ENCODE measurements around the gene NTRK2.
"Not testable (repeated sequence)": the region's sequence is repeated elsewhere in the genome, so short reads cannot be mapped to it uniquely, and the experiment has no call there.

NTRK2 gene

DNA sequence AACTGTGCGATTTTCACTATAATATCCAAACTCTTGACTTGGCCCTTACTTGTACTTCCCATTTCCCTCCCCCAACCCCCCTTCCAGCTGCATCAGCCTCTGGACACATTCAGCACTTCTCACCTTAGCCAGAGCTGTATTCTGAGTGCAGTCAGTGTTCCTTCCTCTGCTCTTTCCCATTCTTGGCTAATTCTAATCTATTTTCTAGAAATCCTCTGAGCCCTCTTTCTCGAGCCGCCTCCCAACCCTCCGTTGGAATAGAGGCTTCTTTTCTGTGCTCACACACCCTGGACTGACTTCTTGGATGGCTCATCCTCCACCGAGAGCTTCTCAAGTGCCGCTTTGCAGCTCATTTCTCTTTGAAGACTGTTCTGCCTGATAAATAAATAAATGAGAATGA is 188.8 kb downstream of the NTRK2 start:
- DNase-seq: no peak

DNA sequence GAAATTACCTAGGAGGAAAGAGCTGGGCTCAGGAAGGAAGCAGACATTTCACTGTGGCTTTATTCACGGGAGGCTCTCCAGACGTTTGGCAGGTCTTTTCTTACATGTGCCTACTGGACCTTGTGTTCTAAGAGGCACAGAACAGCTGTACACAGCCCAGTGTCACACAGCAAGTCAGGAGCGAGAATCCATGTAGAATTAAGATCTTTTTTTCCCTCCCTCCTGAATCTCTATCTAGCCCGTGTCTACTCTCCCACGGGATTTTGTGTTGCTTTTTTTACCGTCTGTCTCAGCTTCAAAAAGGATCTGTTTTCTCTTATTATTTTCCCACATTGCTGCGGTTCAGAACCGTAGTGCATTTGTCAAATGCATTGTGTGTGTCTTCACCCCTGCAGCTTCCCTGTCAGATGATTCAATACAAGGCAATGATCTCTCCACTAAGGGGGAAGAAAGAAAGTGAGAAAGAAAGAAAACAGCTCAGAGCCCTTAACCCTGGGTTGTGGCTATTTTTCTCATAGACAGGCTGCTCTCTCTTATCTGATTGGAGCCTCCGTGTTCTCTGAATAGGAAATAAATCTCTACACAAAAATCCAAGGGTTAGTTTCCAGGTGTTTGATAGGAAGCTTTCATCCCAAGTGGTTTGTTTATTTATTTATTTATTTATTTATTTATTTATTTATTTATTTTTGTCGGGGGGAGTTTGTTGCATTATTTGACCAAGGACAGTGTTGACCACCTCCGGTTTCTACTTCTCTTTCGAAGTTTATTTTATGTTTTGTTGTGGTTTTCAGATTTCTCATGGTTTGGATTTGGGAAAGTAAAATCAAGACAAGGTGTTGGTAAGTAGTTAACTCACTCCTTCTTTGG is 191.0 kb downstream of the NTRK2 start:
- DNase-seq: no peak

DNA sequence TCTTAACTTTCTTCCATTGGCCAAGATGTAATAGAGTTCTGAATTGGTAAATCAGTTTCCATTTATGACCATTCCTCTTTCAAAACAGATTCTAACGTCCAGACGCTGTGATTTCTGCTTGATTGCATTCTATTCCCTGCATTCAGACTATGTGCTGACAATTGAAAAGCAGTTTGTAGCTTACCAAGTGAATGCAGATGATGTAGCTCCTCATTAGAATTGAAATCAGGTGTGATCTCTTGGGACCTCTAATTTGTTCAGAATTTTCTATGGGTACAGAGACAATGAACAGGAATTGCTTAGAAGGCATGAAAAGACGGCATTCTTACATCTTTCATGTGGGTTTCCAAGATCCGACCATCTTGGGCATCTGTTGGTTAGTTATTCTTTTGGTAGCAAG is 191.9 kb downstream of the NTRK2 start:
- no peak for DNase-seq

DNA sequence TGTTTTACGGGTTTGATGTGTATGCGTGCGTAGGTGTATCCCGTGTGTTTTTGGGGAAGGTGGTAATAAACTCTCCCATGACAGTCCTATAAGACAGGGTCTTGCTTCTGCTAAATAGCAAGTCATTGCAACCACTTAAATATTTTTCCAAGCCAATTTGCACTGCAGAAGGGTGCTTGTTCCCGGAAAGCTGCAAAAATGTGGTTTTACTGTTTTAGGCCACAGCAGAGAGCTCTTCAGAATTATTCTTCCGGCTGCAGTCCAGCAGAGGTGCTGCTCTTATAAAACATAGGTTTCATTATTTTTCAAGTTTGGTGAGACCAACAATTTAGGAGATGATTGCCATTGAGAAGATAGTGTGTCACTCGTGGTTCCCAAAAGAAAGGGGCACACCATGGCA is 192.8 kb downstream of the NTRK2 start:
- no peak for DNase-seq

DNA sequence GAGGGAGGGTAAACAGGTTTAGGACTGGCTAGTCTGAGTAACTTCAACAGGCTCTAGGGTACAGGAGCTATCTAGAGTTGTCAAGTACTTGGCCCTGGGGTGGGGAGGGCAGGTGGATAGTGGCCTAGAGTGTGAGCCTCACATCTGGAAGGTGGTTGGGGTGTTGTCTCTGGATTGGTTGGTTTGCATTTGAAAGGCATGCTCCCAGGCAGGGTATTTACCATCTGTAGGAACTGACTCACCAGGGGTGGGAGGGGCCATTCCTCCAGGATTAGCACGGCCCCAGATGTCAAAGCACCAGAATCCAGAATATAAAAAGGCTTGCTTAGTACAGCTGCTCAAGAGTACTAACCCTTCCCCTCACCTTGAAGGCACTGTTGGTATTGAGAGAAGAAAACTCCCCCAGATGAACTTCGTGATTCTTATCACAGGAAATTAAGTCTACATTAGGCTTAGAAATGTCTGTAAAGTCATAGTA is 193.3 kb downstream of the NTRK2 start:
- DNase-seq: peak; percentile 86

DNA sequence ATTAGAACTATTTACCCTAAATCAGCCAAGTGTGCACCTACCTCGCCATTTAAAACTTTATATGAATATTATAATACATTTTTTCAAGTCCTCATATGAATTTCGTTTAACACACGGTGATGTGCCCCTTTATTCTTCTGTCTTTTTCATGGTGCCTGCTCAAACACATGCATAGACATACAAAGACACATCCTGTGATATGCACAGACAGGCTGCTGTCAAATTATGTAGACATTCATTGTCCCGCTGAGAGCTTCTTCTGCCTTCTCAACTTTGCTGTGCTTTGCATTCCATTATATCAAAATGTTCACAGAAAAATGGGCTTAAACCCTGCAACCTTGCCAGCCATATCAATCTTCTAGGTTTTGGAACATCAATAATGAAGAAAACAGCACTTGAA is 193.8 kb downstream of the NTRK2 start:
- DNase-seq: no peak

DNA sequence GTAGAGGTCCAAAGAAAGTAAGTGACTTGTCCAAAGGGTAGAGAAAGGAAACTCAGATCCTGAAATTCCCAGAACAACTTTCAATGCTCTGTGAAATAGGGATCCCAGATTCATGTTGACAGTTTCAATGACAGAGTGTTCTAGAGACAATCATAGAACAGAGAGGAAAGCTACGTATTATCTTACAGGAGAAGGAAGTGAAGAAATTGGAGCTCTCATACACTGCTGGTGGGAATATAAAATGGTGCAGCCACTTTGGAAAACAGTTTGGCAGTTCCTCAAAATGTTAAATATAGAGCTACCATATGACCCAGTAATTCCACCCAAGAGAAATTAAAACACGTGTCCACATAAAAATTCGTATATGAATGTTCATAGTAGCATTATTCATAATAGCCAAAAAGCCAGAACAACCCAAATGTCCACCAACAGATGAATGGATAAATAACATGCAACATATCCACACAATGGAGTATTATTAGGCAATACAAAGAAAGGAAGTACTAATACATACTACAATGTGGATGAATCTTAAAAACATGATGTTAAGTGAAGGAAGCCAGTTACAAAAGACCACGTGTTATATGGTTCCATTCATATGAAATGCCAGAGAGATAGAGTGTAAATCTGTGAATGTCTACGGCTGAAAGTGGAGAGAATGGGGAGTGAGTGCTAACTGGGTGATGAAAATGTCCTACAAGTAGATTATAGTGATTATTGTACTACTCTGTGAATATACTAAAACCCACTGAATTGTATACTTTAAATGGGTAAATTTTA is 197.1 kb downstream of the NTRK2 start:
- DNase-seq: no peak

DNA sequence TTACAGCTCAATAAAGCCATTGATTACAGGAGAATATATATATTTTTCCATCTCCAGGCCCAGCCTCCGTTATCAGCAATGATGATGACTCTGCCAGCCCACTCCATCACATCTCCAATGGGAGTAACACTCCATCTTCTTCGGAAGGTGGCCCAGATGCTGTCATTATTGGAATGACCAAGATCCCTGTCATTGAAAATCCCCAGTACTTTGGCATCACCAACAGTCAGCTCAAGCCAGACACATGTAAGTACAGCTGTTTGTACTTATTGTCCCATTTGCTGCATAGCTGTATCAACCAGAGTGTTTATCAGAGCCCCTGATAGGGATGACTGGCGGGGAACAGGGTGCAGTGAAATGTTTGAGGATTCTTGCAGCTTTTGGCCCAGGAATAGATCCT is 197.7 kb downstream of the NTRK2 start:
- DNase-seq: no peak

DNA sequence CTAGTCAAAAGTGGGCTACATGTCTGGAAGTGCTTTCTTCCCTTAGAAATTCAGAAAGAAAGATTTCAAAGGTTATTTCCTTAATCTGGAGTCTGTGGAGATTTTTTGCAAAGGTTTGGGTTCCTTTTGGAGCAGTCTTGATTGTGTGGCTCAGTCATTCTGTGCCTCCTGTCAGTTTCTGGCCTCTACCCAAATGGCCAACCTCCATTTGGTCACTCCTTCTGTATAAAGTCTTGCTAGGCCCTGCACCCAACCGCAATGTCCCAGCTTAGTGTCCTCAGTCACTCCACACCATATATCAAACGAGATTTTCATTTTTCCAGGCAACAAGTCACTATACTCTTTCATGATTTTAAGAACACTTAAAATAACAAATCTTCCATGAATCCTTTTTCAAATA is 199.6 kb downstream of the NTRK2 start:
- DNase-seq: no peak

DNA sequence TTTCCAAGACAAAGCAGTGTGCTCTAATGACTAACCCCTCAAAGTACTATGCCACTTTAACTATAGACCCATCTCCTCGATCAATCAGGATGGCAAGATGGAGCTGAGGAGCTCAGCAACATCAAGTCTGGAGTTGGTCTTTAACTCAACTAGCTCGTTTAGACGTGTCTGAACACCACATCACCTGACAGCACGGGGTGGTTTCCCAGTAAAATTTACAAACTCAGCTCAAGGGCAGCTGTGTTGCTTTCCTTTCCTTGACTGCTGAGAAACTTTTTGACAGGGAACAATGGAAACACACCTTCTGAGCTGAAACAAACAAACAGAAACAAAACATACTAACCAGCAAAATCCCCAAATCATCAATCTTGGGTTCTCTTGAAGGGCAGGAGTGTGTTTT is 202.5 kb downstream of the NTRK2 start:
- DNase-seq: no peak

DNA sequence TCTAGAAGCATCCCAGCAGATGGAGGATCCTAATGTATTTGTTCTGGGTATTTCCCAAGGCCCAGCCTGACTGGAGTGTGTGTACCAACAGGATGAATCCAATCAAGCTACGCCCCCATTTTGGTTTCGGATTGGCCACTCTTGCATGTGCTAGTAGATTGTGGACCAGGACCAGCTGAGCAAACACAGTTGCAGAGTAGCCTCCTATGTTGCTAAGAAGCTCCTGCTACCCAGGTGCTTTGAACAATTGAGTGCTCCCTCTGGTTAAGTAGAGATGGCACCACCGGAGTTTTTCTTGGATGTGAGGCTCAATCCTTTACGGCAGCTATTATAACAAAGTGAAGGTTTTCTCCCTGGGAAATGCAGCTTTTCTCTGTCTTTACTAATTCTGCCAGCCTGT is 204.5 kb downstream of the NTRK2 start:
- DNase-seq: no peak

DNA sequence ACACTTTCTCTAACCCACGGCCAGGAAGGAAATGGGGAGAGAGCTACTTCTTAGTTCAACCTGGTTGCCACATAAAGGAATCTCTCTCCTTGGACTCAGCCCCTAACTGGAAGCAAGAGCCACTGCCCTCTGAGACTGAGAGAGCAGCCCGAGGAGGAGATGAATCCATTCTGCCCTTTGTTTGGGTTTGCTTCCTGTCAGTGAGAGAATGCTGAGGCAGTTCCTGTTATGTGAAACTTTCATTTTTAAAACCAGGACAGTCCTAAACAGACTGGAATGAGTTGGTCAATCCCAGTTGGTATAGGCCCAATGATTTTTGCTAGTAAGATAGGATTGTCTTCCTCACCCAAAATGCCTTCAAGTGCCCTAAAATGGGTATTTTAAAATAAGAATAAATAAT is 205.1 kb downstream of the NTRK2 start:
- no peak for DNase-seq

DNA sequence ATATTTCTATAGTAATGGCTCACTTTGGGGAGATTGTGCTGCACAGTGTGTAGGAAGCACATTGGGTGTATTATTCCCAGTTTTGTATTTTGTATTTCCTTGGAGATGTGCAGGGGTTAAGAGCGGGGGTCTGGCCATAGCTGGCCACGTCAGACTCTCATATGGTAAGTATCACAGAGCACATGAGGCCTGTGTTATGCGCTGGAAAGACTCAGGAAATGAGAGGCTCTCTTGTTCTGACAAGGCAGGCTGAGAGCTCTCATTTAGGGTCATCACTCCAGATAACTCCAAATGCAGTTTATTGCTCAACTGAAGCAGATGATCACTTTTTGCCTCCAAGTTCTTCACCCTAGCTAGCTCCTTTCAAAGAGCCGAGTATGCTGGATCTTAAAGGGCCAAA is 205.7 kb downstream of the NTRK2 start:
- DNase-seq: no peak

DNA sequence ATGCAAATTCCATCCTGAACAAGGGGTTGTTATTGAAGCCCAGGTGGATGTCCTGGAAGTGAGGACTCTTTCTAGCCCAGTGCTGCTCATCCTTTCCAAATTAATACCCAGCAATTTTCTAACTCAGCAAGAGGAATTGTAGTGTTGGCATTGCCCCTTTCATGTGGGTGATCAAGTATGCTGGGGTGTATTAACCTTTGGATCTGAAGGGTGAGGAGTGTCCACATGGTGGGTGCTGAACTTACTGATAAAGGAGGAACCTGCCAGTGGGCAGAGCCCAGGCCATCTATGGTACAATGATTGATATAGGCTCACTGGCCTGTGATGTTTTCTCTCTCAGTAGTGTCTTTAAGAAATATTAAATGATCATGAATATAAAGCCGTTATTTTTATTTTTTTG is 210.1 kb downstream of the NTRK2 start:
- DNase-seq: no peak

DNA sequence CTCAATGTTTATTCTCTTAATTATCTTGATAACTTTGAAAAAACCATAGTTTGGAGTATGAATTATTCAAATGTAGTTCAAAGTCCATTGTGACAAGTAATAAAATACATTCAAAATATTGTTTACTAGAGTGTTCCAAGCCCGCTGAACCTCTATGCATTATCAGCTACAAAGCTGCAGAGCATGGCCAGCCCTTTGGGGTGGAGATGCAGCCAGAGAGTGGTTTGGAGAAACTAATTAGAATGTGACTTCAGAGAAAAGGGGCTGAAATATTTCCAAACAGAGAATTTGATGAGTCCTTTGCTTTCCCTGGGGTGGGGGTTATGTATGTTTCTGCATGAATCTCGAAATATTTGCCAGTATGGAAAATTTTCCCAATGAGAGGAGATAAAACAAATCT is 211.3 kb downstream of the NTRK2 start:
- no peak for DNase-seq

DNA sequence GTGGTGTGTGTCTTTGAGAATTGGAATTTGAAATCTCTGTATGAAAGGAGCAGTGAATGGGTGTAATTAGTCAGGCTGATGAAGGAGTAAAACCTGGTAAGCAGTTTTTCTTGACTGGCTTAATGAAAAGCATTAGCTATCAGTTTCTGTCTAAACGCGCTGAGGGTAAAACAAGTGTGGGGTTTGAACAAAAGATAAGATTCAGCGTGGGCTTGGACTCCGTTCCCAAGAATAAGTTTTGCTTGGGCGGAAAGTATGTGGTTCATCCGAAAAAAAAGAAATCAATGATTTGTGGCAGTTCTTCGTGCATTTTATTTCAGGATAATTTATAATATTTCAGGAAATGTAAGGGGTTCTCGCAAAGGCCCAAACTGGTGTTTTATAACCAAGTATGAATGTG is 217.3 kb downstream of the NTRK2 start:
- no peak for DNase-seq

DNA sequence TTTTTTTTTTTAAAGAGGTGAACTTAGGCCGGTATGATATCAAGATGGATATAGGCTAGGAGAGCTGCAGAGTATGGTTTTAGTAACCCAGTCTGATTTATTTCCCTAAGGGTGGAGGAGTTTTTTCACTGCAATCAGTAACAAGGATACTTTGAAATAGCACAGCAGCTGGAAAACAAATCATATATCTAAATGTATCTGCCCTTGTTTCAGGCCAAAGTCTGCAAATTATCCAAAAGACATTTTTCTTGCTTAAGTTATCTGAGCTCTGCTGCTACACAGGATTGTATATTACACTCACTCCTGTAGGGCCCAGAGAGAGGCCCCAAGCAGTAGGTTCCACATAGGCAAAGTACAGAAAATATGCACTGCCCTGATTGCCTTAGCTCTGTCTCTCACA is 222.4 kb downstream of the NTRK2 start:
- no peak for DNase-seq

DNA sequence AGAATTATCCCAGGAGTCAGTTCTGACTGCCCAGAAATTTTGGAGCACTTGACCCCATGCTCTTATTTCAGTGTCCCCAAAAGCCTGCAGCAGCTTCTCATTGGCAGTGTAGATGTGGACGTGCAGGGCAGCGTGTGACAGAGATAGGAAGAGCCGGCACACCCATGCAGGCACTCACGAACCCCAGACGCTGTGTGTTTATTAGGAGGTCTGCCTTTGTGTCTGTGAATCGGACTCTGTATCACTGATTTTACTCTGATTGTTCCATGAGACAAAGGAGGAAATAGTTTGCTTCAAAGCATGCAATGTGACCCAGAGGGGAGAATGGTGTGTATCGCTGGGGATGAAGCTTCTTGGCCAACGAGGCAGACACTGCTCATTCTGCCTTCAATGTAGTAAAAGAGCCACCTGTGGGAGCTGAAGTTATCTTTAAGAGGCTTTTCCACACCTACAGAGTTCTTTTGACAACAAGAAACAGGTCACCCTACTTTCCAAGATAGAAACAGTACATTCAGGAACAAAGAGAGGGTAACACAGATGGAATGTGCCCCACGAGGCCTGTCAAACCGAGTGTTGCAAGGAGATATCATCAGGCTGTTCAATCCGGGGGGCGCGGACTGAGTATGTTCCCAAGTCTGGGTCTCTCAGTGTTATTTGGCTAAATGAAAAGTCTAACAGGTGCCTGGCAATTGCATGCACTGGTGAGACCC is 224.0 kb downstream of the NTRK2 start:
- no peak for DNase-seq

DNA sequence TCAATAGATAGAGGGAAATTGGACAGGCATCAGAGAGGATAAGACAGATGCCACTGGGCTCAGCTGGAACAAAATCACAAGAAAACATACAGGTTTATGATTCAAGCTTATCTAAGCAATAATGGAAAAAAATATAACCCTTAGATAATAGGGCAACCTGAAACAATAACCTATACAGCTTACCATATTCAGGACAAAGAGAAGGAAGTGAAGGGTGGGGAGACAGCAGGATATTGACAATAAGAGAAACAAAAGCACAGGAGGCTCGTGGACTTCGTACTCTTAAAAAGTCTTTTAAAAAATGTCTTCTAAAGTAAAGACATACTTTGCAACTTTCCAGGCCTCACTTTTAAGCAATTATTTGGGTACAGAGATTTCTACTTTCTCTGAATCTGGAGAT is 225.3 kb downstream of the NTRK2 start:
- DNase-seq: no peak

DNA sequence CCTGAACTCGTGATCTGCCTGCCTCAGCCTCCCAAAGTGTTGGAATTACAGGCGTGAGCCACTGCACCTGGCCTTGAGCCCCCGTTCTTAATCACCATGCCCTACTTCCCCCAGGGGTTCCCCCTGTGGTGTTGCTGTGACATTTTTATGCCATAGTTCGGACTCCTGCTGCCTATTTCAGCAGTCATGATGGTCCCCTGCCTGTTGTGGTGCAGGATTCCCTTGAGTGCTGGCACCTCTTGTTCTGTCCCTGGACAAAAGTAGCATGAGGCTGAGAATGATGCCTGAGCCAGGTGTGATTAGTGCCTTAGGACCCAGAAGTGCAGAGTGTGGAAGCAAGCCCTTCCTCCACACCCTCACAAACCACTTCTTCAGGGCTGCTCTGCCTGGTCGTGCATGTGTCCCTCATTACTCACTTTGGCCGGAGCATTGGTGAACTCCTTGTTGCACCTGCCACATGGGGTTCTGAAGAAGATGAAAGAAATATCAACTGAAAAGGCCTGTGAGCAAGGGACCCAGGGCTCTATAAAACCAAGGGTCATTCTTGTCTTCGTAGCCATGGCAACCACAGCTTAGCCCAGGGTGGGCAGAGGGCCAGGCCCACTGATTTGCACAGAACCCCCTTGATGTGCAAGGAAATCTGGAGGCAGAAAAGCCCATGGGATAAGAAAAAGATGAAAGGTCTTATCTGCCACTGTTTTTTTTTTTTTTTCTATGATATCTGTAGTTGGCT is 228.0 kb downstream of the NTRK2 start:
- no peak for DNase-seq

DNA sequence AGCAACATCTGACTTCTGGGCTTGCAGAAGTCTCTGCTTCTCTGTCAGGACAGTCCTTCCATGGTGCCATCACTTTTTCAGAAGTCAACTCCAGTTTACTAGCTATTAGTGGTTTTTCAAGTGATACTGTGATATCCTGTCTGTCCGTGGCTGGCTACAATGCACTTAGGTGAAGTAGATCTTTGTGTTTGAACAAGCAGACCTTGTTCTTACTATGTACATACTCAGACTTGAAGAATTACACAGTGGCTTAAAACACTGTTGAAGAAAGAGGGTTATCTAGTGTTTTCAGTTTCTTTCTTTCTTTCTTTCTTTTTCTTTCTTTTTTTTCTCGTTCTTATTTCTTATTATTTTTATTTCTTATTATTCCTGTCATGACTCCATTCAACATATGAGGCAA is 228.7 kb downstream of the NTRK2 start:
- no peak for DNase-seq

DNA sequence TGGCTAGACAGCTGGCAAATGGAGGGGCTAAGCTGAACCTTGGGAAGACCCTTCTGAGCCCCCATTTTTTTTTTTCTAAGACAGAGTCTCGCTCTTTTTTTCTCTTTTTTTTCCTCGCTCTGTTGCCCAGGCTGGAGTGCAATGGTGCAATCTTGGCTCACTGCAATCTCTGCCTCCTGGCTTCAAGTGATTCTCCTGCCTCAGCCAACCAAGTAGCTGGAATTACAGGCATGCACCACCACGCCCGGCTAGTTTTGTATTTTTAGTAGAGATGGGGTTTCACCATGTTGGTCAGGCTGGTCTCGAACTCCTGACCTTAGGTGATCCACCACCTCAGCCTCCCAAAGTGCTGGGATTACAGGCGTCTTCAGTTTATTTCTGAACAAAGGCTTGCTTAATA is 229.1 kb downstream of the NTRK2 start:
- DNase-seq: not testable (repeated sequence)

DNA sequence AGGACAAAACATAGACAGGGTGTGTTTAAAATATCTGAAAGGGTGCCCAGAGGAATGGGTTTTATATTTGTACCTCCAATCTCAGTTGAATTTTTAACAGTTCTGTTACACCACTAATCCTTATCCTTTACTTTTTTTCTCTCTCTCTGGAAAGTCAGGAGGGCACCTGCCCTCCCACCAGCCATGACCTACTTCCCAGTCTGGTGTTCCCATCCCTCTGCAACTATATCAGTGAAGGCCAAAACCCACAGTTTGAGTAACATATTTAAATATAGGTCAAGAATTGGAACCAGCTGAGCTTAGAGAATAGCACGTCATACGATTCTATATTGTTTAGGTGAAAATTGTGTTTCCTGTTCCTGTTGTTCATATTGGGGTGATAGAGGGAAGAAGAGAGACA is 229.8 kb downstream of the NTRK2 start:
- no peak for DNase-seq
